Activated CD8-positive, alpha-beta memory T cell treated with anti-CD3 and anti-CD28 coated beads, Interleukin-2, amount 50 U/mL, for 1 hour (primary cell): ENCODE results near the gene NANOS3.
A peak's percentile ranks its signal among the peaks of the same experiment; 100 is the strongest.

Experiments
- DNase-seq: peaks from one replicate; pipeline ENCODE4 v3.0.0-alpha.2; 2020; ENCODE audit errors: extremely low read depth

The NANOS3 gene

GRCh38 chr19:13876834-13877233 lies at the start of gene NANOS3:
TSS of gene NANOS3 (plus strand) at chr19:13877134. CDS start at chr19:13877249, 115 bp downstream.
- DNase-seq: no peak

- no peak for DNase-seq
These were observed 49.3 kb upstream of the NANOS3 start for GRCh38 chr19:13827656-13828055.

- no peak for DNase-seq
These were observed 46.7 kb upstream of the NANOS3 start for GRCh38 chr19:13830114-13830740.

GRCh38 chr19:13830741-13831536 lies 46.0 kb upstream of the NANOS3 start:
- DNase-seq: no peak

- DNase-seq: no peak
These were observed 45.1 kb upstream of the NANOS3 start for GRCh38 chr19:13831537-13832467.

GRCh38 chr19:13833330-13834243 lies 43.3 kb upstream of the NANOS3 start:
- peak; percentile 84 for DNase-seq

- DNase-seq: no peak
These were observed 42.5 kb upstream of the NANOS3 start for GRCh38 chr19:13834244-13835069.

- no peak for DNase-seq
These were observed 40.9 kb upstream of the NANOS3 start for GRCh38 chr19:13835791-13836723.

- no peak for DNase-seq
These were observed 38.4 kb upstream of the NANOS3 start for GRCh38 chr19:13838435-13839129.

- DNase-seq: peak; percentile 80
These were observed 37.6 kb upstream of the NANOS3 start for GRCh38 chr19:13839130-13839937.

GRCh38 chr19:13839938-13840304 lies 37.0 kb upstream of the NANOS3 start:
- DNase-seq: no peak

GRCh38 chr19:13840305-13841085 lies 36.4 kb upstream of the NANOS3 start:
- DNase-seq: no peak

GRCh38 chr19:13841086-13841961 lies 35.6 kb upstream of the NANOS3 start:
- no peak for DNase-seq

GRCh38 chr19:13841962-13842290 lies 35.0 kb upstream of the NANOS3 start:
- DNase-seq: no peak

- DNase-seq: no peak
These were observed 34.4 kb upstream of the NANOS3 start for GRCh38 chr19:13842291-13843103.
